HCEC 1CT (cell line): ENCODE measurements around the gene MBD6.
A peak's percentile ranks its signal among the peaks of the same experiment; 100 is the strongest.

ENCODE experiments used
- DNase-seq: peaks from one replicate; pipeline ENCODE4 v3.0.0-alpha.2; 2017

Gene MBD6

DNA sequence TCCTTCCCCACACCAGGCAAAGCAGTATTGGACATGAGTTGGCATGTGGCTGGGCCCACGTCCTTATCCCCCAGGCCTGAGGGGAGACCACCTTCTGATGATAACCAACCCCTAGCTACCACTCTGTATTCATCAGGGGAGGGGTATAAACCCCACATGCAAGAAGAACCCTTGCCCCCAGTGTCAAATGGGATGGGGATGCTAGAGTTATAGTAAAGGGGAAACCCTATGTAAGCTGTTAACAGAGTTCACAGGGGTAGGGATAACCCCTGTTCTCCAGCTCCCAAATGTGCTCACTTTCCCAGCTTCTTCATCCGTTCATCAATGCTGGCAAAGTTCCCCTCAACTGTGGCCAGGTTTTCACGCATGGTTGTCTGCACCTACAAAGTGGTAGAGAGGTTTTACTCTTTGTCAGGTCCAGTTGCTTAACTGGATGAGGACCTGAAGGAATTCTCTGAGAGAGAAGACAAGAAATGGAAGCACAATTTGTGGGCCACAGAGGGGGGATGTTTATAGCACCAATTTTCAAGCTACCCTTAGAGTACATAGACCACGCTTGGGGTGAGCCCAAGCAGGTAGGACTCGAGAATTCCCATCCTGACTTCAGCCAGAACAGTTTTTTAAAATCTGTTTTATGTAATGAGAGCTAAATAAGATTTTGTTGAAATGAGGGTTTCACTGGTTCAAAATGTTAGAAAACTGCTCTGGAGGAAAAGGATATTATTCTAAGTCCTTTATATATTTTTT, 7.9 kb downstream of the MBD6 start:
- DNase-seq, result no peak

DNA sequence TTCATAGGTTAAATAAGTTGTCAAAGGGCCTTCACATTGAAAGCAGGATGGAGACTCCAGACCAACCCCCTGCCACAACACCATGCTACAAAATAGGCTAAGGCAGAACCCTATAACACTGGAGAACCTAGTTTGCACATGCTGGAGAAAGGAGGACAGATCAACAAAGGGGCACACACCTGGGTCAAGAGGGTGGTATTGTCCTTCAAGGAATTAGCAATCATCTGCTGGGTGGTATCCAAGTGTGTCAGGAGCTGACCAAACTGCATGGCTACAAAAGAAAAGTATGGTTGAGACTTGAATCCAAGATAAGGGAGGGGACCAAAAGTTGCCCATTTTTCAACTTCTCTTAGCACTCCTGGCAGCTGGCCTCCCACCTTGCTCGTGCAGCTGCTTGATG, 9.2 kb downstream of the MBD6 start:
- DNase-seq, result no peak

DNA sequence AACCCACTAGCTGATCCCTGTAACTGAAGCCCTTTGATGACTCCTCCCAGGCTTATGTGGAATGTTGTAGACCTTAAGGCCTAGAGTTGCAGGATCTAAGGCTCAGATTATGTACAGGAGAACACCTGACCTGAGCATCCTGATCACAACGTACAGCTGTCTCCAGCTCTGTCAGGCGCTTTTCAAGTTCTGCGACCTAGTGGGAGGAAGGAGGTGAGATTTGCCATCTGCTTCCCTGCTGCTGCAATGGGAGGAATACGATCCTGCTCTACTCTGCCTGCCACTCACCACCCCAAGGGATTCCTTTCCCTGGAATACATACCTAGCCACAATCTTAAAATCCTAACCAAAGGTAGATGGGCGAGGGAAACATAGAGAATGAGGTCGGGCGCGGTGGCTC, 10.5 kb downstream of the MBD6 start:
- DNase-seq, result no peak

DNA sequence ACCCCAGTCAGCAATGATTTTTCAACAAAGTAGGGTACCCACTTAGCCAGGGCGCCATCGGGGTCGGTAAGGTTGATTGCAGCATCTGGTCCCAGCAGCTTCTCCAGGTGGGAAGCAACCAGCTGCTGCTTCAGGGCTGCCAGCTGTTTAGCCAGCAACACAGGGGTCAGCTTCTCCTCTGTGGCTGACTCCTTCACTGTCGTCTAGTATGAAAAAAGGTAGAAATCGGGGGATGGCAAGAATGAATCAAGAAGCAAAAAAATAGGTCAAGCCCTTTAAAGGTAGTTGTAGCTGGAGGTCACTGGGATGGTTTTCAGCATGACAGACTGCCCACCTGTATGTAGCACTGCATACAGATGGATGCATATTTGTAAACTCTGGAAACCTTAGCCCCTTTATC, 11.6 kb downstream of the MBD6 start:
- DNase-seq, result no peak

DNA sequence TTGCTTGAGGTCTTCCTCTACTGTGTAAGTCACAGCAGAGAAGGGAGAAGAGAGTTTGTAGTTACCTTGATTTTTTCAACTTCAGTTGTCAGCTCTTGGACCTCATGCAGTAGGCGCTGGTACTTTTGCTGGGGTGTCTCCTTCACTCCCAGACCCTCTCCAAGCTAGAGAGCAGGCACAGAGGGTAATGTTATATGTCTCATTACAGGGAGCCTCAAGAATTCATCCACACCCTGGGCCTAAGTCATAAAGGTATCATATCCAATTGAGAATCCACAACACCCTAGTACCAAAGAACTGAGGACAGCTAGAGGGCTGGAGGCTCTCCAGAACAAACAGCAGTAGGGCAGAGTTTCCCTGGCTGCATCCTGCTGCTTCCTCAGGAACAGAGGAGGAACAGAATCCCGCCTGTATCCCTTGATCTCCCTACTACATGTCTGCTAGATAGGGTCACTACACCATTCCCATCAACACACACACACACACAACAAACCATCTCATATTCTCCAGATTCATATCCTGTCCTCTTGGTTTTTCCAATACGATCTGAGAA, 12.4 kb downstream of the MBD6 start:
- DNase-seq, result no peak

DNA sequence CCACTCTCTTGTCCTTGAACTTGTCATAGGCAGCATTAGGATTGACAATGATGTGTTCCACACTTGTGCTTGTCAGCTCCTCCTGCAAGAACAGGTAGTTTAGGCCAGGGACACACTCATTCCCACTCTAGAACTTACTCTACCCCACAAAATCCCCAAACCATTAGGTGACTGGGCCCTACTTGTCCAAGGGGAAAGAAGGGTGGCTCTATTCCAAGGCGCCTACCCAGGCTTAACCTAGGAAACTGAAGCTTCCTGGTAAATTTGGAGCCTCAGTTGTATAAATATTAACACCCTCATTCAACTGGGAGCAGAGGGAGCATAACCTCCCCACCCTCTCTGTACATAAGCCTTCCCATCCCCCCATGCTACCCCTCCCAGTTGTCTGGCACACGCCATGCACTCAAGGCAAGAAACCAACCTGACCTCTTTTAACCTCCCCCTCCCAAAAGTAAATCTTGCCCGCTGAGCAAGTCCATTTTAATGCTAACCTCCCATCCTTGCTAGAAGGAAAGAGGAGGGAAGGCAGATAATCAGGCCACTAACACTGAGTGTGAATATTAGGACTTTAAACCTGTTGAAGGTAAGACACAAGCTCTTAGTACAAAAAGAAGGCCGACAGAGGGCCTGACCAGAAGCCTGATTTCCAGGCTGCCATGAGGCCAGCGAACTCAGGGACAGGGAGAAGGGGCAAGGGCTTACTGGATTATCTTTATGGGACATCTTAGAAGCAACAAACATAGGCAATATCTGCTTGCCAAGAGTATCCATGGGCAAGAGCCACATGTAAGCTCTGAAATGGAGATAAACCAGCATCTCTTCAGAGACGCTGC, 13.4 kb downstream of the MBD6 start:
- DNase-seq, result no peak

DNA sequence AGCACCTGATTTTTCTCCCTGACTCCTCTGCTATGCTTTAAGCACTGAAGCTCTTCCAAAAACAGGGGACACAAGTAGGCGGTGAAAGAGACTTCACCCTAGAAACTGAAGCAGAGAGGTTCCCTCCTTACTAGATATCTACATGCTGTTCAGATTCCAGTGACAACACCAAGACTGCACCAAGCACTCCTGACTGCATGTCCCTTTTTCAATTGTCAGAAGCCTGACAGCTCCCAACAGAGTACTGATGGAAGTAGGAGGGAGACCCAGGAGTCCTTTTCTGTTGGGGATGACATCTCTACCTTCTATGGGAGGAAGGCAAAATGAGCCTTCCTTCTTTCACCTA, 13.9 kb downstream of the MBD6 start:
- DNase-seq, result no peak

DNA sequence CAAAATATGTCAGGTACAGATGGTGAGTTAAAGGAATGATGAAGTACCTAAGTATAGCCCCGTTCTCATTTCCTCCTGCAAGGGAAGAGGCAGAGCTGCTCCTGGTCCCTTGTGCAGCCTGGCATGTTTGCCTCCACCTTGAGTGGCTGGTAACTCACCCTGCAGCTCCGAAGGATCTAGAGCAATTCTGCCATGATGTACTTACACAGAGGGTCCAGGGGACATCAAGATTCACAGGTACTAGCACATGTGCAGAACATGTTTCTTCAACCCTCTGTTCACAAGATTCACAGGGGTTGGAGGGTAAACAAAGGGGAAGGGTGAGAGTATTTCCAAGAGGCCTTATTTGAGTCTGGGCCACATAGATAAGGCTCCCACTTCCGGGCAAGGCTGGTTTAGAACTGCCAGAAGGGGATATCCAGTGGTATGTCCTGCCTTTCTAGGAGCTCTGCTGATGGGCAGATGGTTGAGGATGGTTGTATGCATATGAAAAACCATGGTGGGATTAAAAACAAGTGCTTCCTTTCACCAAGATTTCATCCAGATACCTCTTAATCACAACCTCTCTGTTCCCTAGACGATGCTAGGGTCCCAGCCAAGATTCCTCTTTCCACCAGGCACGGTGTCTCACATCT, 16.6 kb downstream of the MBD6 start:
- no peak for DNase-seq

DNA sequence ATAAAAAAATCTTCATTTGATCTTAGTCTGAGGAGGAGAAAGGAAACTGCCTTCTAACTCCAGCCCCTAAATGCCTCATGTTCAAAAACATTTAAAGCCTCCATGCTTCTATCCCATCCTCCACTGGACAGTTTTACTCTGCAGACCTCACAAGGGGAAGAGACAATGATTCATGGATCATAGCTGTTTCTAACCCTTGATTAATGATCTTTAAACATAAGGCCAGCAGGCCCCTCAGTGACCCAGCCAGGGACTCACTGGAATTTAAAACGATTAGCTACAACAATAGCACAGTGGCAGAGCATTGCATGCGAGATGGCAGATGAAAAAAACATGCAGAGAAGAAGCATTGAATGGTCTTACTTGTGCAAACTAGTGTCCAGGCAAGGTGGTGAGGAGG, 18.4 kb downstream of the MBD6 start:
- no peak for DNase-seq

DNA sequence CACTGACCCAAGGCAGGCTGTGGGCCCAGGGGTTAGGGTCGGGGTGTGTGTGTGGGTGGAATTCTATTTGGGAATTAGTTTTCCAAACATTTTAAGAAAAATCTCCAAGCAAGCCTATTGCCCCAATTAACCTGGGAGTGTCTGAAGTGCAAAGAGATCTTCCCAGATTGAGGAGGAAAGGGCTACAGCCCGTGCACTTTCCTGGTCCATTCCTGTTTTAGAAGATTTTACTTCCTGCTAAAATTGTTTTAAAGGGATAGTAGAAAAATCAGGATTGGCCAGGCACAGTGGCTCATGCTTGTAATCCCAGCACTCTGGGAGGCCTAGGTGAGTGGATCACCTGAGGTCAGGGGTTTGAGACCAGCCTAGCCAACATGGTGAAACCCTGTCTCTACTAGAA, 19.1 kb downstream of the MBD6 start:
- DNase-seq, result no peak

DNA sequence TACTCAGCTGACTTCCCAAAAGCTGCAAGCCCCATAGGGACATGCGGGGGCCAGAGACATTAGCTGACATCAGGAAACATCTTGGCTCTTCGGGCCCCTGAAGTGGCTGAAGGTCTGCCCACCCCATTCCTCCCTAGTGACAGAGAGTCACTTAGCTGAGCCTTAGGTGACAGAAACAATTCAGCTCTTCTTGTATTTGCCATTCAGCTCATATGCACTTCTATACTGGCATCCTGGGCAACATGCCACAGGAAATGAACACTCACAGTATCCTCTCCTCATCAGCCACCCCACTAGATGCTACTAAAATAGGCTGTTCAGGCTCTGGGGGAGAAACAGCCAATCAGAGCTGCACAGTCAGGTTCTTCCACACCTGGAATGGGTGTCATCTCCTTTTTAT, 21.0 kb downstream of the MBD6 start:
- DNase-seq, result no peak

DNA sequence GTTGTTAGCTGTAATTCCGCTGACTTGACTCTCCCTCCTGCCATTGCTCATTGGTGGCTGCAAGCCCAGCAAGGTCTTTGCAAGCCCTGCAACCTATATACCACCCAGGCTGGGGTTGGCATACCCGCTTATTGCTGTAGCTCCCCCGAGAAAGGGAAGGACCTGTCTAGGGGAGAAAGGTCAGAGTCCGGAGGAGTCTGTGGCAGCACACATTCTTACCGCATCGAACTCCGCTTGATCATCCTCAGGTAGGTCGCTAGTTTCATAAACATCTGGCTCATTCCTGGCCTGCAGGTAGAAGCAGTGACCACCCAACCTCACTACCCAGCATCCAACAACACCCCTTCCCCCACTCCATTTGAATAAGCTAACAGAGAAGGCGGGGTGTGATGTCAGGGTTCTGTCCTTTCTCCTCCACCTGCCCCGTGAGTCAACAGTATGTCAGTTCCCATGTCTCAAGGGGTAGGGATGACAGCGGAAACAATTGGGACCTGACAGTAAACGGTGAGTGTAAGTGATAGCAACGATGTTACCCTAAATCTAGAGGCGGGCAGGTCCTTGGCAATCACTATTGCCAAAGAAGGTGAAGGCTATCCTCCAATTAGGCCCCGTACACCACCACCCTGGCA, 23.3 kb downstream of the MBD6 start:
- no peak for DNase-seq

DNA sequence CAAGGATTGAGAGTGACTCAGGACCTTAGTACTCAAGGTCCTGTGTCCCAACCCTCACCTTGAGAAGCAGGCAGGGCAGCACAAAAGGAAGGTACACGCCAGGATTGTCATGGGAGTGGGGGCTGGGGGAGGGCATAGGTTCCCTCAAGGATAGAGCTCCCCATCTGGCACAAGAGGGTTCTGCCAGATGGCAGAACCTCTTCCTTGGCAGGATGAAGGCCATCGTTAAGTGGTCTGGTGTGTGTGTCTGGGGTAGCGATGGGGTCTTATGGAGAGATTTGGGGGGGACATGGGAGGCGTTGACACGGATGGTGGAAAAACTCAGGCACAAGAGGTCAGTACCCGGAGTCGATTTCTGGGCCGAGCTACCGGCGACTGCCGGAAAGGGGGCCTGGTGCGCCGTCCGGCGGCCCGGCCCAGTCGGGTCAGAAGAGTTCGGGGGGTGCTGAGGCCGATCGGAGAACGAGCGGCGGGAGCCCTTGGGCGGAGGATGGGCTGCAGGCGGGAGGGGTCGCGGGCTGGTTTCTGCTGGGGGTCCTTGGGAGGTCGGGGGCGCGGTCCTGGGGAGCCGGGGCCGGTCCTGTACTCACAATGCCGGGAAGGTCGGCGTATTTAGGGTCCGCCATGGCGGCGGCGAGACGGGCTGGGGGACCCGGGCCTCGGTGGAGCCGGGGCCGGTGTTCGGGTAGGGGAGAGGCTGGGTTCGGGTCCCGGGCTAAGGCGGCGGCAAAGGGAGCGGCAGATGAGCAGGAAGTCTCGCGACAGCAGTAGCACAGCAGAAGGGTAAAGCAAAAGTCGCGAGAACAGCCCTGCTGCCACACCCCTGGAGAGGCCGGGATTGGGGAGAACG, 24.0 kb downstream of the MBD6 start, which contains the start of gene DCTN2:
TSS of gene DCTN2 (minus strand) at position 755 of the 850 bp plus-strand sequence. CDS start at position 626, 129 bp downstream.
- peak; percentile 98 for DNase-seq

DNA sequence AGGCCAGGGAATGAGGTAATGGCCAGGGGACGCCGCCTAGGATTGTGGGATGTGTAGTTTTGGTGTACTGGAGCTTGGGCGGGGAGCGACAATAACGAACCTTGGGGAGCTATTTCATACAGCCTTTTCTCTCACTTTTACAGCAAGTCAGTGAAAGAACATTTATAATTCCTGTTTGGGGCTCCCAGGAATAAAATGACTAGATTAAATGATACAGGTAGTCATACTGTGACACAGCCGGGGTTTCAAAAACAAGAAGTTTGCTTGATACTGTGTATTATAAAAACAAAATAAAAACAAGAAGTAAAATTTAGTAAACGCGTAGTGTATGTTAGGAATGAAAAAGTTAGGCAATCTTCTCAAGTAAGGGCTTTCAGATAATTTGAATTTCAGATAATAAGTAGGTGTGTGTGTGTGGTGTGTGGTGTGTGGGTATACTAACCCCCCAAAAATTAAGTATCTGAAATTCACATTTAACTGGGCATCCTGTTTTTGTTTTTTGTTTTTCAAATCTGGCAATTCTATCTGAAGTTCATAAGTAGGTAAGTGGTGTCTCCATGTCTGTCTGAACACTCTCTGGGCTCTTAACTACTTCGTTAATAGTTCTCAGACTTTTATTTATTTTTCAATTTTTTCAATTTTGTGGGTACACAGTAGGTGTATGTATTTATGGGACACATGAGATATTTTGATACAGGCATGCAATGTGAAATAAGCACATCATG, 24.8 kb downstream of the MBD6 start:
- DNase-seq, result no peak

DNA sequence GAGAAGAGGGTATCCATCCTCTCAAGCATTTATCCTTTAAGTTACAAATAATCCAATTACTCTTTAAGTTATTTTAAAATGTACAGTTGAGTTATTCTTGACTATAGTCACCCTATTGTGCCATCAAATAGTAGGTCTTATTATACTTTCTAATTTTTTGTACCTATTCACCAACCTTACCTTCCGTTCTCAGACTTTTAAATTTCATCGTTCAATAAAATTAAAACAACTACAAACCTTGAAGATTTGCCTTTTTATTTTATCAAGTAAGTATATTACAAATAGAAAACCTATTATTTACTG, 25.3 kb downstream of the MBD6 start:
- no peak for DNase-seq

DNA sequence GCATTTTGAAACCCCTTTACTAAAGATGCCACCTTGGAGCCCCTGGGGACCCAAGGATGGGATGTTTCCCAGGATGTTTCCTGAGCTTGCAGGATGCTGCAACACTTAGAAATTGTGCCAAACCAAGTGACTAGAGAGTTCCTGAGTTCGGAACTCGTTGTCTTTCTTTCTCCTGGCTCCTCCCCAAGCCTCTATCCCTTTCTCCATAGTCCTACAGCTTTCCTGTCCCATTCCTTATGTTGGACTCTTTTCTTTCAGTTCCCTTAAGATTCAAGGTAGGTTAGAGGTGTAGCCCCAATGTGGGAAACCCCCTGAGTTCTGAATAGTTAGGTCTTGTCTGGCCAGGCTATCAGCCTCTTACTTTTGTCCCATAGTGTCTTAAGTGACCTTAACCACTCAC, 25.9 kb downstream of the MBD6 start:
- no peak for DNase-seq

DNA sequence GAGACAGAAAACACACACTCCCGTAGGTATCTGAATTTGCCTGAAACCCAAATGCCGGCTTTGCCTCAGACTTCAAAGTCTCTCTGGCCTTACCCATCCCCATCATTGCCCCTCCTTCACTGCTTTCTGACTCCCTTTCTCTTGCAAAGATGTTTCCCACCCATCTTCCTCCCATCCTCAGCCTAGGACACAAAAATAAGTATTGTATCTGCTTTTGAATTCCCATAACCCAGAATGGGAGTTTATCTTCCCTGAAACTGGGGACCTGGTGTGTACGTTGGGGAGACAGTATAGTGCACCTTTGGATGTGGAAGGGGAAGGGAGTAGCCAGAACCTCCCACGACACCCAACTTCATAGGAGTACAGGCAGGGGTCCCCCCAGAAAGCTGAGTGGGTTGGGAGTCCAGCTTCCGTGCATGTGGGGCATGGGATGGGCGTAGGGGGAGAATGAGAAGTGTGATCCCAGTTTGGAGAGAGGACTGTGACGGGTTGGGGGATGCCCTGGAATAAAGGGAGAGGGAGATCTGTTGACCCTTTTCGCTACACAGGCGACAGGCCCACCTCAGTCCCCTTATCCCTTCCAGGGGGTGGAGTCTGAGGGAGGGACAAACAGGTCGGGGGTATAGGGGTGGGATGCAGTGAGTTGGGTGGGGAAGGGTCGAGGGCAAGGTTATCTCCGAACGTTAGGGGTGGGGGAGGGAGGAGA, 26.7 kb downstream of the MBD6 start:
- DNase-seq, result no peak

DNA sequence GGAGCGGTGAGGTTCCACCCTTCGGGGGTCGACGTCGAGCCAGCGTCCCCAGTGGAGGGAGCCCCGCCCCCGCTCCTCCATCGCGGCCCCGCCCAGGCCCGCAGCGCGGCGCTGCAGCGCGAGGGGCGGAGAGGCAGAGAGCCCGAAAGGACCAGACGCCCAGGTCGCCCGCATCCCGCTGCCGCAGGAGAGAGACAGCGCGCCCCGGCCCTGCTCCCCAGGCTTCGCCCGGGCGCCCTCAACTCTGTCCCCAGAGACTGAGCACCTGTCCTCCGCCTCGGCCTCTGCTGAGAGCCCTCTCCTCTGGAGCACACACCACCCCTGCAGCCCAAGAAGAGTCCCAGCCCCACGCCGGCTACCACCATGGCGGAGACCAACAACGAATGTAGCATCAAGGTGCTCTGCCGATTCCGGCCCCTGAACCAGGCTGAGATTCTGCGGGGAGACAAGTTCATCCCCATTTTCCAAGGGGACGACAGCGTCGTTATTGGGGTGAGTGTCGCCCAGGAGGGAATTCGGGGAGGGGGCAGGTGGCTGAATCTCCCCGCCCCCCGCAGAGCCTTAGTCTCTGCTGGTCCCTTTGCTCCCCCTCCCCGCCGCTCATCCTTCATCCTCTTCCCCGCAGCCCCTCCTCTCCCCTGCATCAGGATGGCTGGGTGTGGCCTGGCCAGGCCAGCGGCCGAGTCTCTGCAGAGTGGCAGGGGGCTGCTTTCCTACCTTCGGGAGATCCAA, 27.5 kb downstream of the MBD6 start, which contains the start of gene KIF5A:
TSS of gene KIF5A (plus strand) at position 136 of the 732 bp plus-strand sequence. CDS start at position 364, 228 bp downstream.
- DNase-seq, result no peak

DNA sequence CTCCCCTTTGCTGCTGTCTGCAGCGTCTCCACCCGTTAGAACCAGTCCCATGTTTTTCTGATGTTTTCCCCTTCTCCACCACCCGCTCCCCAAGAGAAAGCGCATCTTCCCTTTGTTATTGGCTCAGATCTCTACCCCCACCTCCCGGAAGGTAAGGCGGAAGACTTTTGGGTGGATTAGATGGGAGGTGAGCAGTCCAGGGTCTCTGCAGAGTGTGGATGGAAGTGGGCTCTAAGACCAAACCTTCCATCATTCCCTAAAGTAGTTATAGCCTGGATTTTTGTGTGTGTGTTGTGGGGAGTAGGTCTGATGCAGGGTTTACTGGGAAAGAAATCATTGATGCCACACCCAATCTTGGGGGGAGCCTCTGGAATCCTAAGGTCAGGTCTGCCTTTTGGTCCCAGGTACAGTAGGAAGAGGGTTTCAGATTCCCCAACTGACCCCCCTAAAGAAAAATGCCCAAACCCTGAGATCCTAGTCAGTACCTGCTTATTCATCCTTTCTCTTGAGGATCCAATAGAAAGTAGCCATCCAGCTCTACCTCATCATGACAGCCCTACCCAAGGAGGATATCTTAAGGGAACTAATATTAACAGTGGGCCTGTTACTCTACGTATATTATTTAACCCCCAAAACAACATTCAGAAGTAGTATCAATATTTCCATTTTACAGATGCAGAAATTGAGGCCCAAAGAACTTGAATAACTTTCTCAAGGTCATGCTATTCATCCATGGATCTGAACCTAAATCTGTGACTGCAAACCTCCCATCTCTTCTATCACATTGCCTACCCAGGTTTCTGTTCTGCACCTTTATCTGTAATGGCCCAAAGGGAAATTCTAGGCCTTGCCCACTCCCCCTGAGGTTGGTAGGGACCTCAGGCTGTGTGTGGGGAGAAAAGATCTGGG, 28.3 kb downstream of the MBD6 start:
- no peak for DNase-seq
